Gastrocnemius medialis (tissue), 4 donors: Measurements from ENCODE around the gene CALU. TPM values are rescaled to one million over a fixed set of nuclear protein-coding genes. Genes with fewer than 3 reads are reported as not detected.

Source experiments
- ATAC-seq, 2 donors: fragments of 150-250 bp; one replicate each; pipeline ENCODE4 v1.9.1; 2016
- DNase-seq, 2 donors: peaks; one replicate each; pipeline ENCODE4 v3.0.0-alpha.2; 2019
- H3K27ac ChIP-seq, 4 donors: fragments of 200-600 bp; sonication (generic); 1 replicate in 1 of 4; 2 replicates in 3 of 4; pipeline ENCODE4 v1.5.1; 2016 to 2018; ENCODE audit warnings: mild to moderate bottlenecking in 2 of 4, moderate library complexity in 1 of 4
- H3K27me3 ChIP-seq, 3 donors: fragments of 200-600 bp; sonication (generic) in 2 of 3; 1 replicate in 1 of 3; 2 replicates in 2 of 3; pipeline versions ENCODE4 v1.5.1 to v1.6.0; 2016 to 2019; ENCODE audit warnings: mild to moderate bottlenecking in 1 of 3, moderate library complexity in 1 of 3
- H3K36me3 ChIP-seq, 2 donors: fragments of 200-600 bp; sonication (generic) in 1 of 2; one replicate each; pipeline ENCODE4 v1.5.1; 2017 to 2018
- H3K4me1 ChIP-seq, 2 donors: fragments of 200-600 bp; sonication (generic) in 1 of 2; one replicate each; pipeline ENCODE4 v1.5.1; 2016 to 2017; ENCODE audit warnings: mild to moderate bottlenecking in 2 of 2
- H3K4me3 ChIP-seq, 4 donors: fragments of 200-600 bp; sonication (generic) in 3 of 4; 1 replicate in 1 of 4; 2 replicates in 3 of 4; pipeline ENCODE4 v1.5.1; 2016 to 2019; ENCODE audit warnings: mild to moderate bottlenecking in 2 of 4
- H3K9me3 ChIP-seq, 3 donors: fragments of 200-600 bp; sonication (generic) in 2 of 3; 1 replicate in 1 of 3; 2 replicates in 2 of 3; pipeline ENCODE4 v1.5.1; 2016 to 2019
- POLR2A ChIP-seq, 2 donors: fragments of 450-650 bp; IDR thresholded peaks; one replicate each; pipeline ENCODE4 v1.6.1; 2017; ENCODE audit warnings: antibody characterized with exemption in 2 of 2, mild to moderate bottlenecking in 2 of 2, moderate library complexity in 2 of 2
- in situ Hi-C, 4 donors: fragments of 200-750 bp; cut with MboI; loops; one replicate each; pipeline versions ENCODE4 v1.15.0 to v1.8.0; 2017; ENCODE audit warnings: low sequenced_read_pairs in 4 of 4
- intact Hi-C: fragments of 100-400 bp; cut with DNase I; formaldehyde crosslinking; loops from one replicate; pipeline ENCODE4 v1.15.1; 2023; ENCODE audit warnings: low total_unique reads
- total RNA-seq, 4 donors: library from RNA; depleted of rRNA; stranded (reverse); fragments of >200 nt; gene quantifications; one replicate each; pipeline versions ENCODE4 v1.1.0 to v1.2.3, GENCODE V29; 2016
- TF ChIP-seq, protein P1 (sequence below), 5 experiments: fragments of 450-650 bp in 3 of 5; fragments of 200-600 bp in 2 of 5; sonication (generic) in 2 of 5; IDR thresholded peaks in 4 of 5; conservative IDR thresholded peaks in 1 of 5; 1 replicate in 4 of 5; 2 replicates in 1 of 5; pipeline ENCODE4 v1.5.1; 2016 to 2019; ENCODE audit warnings: antibody characterized with exemption in 5 of 5, mild to moderate bottlenecking in 3 of 5, moderate library complexity in 3 of 5

Gene CALU
- total RNA-seq, 4 donors from 2014 or later, result 40.1 to 115 (median 90.6) TPM

DNA sequence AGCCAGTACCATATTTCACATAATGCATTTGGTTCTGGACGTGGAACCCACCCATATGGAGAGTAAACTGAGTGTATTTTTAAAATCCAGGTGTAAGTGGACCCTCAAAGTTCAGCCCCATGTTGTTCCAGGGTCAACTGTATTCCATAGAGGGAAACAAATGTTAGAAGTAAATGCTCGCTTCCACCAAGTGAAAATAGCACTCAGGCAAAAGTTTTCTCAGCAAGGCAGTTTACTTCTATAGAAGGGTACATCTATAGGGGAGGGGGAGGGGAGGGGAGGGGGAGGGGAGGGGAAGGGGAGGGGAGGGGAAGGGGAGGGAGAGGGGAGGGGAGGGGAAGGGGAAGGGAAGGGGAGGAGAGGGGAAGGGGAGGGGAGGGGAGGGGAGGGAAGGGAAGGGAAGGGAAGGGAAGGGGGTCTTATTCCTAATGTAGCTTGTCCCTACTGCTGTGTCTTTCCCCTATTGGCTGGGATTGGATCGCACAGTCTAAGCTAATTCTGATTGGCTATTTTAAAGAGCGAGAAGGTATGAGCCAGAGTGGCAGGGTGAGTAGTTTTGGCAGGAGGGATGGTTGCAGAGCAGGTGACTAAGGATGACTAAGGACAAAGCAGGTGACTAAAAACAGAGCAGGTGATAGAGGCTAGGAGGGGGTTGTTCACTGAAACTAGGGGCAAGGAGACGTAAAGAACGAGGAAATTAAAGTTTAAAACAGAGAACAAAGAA lies 37.9 kb upstream of the CALU start:
- TF ChIP-seq, protein P1, sequence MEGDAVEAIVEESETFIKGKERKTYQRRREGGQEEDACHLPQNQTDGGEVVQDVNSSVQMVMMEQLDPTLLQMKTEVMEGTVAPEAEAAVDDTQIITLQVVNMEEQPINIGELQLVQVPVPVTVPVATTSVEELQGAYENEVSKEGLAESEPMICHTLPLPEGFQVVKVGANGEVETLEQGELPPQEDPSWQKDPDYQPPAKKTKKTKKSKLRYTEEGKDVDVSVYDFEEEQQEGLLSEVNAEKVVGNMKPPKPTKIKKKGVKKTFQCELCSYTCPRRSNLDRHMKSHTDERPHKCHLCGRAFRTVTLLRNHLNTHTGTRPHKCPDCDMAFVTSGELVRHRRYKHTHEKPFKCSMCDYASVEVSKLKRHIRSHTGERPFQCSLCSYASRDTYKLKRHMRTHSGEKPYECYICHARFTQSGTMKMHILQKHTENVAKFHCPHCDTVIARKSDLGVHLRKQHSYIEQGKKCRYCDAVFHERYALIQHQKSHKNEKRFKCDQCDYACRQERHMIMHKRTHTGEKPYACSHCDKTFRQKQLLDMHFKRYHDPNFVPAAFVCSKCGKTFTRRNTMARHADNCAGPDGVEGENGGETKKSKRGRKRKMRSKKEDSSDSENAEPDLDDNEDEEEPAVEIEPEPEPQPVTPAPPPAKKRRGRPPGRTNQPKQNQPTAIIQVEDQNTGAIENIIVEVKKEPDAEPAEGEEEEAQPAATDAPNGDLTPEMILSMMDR (IDR thresholded peaks at IDR 0.05 in 4 of 5, conservative IDR thresholded peaks at IDR 0.05 in 1 of 5), result no peak
- no peak for TF ChIP-seq POLR2A (IDR thresholded peaks at IDR 0.05)
- Histone ChIP-seq H3K27ac (no peak overlapping the region), H3K4me3 (no peak overlapping the region), H3K27me3 (peaks cover 36 to 37% (median 37%) of the 10 kb centered on the region in 3 donors), H3K36me3 (no peaks in the 10 kb centered on the region), H3K4me1 (peaks cover 5 to 9% of the 10 kb centered on the region in 2 donors), H3K9me3 (no peaks in the 10 kb centered on the region)
- in situ Hi-C loops, result no loop called here
- intact Hi-C loops, result no loop called here
- ATAC-seq (no peak), DNase-seq (no peak)

DNA sequence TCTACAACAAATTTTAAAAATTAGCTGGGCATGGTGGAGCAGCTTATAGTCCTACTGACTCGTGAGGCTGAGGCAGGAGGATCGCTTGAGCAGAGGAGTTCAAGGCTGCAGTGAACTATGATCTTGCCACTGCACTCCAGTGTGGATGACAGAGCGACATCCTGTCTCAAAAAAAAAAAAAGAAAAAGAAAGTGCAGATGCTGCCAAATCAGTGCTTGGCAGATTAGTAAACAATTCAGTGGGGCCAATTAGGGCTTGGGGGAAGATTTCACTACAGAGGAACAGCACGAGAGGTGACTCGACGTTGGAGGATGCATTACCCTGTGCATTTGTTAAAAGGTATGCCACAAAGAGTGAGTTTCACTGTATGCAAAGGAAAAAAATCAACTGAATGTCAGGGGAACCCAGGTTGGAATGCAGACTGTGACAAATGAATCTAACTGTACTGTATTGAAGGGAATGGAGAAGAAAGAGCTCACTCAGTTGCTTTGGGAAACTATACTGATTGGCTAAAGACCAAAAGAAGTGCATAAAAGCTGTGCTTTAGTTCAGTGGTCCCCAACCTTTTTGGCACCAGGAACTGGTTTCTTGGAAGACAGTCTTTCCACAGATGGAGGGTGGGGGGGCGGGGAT lies 35.4 kb upstream of the CALU start:
- TF ChIP-seq, protein P1 (IDR thresholded peaks at IDR 0.05 in 4 of 5, conservative IDR thresholded peaks at IDR 0.05 in 1 of 5), result no peak
- no peak for TF ChIP-seq POLR2A (IDR thresholded peaks at IDR 0.05)
- in situ Hi-C loops (no loop called here), intact Hi-C loops (no loop called here)
- ATAC-seq, result no peak
- no peak overlapping the region for H3K4me3 ChIP-seq
- peaks cover 10 to 14% (median 13%) of the 10 kb centered on the region in 3 donors for H3K27me3 ChIP-seq
- no peaks in the 10 kb centered on the region for H3K4me1 ChIP-seq
- H3K36me3 ChIP-seq, result no peaks in the 10 kb centered on the region
- no peaks in the 10 kb centered on the region for H3K9me3 ChIP-seq
- DNase-seq, result no peak
- H3K27ac ChIP-seq, result no peak overlapping the region

DNA sequence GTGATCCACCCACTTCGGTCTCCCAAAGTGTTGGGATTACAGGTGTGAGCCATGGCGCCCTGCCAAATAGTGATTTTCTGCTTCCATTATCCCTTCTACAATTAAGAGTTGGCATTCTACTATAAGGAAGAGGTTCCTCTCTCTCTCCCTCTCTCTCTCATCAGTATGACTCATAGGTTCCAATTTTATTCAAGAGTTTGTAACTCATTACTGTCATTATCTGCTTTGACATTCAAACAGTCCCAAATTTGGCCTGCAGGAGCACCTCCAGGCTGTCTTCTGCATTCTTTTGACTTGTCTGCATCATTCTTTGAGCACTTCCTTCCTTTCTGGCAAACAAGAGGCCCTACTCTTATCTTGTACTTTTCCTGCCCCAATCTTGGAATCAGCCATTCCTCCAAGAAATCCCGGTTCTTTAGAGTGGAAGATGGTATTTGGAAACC lies 33.2 kb upstream of the CALU start:
- no peak for ATAC-seq
- intact Hi-C loops, result no loop called here
- Histone ChIP-seq H3K27me3 (peaks cover 0 to under 1% (median 0%) of the 10 kb centered on the region in 3 donors), H3K36me3 (no peaks in the 10 kb centered on the region), H3K9me3 (no peaks in the 10 kb centered on the region), H3K4me1 (no peaks in the 10 kb centered on the region), H3K27ac (no peak overlapping the region), H3K4me3 (no peak overlapping the region)
- TF ChIP-seq POLR2A (IDR thresholded peaks at IDR 0.05), result no peak
- TF ChIP-seq, protein P1 (IDR thresholded peaks at IDR 0.05 in 4 of 5, conservative IDR thresholded peaks at IDR 0.05 in 1 of 5), result no peak
- no peak for DNase-seq
- in situ Hi-C loops, result no loop called here

DNA sequence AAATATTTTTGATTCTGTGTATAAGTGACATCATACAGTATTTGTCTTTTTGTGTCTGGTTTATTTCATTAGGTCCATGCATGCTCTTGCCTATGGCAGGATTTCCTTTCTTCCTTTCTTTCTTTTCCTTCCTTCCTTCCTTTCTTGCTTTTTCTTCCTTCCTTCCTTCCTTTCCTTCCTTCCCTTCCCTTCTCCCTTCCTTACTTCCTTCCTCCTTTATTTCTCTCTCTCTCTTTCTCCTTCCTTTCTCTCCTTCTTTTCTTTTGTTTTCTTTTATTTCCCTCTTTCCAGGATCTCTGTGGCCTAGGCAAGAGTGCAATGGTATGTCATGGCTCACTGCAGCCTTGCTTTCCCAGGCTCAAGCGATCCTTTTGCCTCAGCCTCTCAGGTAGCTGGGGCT lies 31.4 kb upstream of the CALU start:
- Histone ChIP-seq H3K27me3 (no peaks in the 10 kb centered on the region), H3K27ac (no peak overlapping the region), H3K9me3 (no peaks in the 10 kb centered on the region), H3K4me1 (no peaks in the 10 kb centered on the region), H3K4me3 (no peak overlapping the region), H3K36me3 (no peaks in the 10 kb centered on the region)
- intact Hi-C loops (no loop called here), in situ Hi-C loops (no loop called here)
- TF ChIP-seq, protein P1 (IDR thresholded peaks at IDR 0.05 in 4 of 5, conservative IDR thresholded peaks at IDR 0.05 in 1 of 5), result no peak
- TF ChIP-seq POLR2A (IDR thresholded peaks at IDR 0.05), result no peak
- DNase-seq, result no peak
- ATAC-seq, result no peak
